Caco-2 (cell line): ENCODE data around the gene IL21R. TPM values are rescaled to one million over a fixed set of nuclear protein-coding genes. Genes with fewer than 3 reads are reported as not detected.

Experiments used
- BruUV-seq: library from RNA; stranded (reverse); fragments of 400-500 nt; replicated peaks from 2 replicates; lab custom pipeline; 2021; lab: Mats Ljungman, UMichigan
- CTCF ChIA-PET: fragments of 300-600 bp; sonication (Branson Sonifier 250); formaldehyde crosslinking; loops from one replicate; lab custom pipeline; 2022; ENCODE audit warnings: antibody characterized with exemption; lab: Charles Lee
- POLR2A ChIA-PET: fragments of 300-600 bp; sonication (Branson Sonifier 250); formaldehyde crosslinking; loops from one replicate; lab custom pipeline; 2022; ENCODE audit warnings: antibody characterized with exemption; lab: Charles Lee
- DNase-seq, 2 experiments: peaks; one replicate each; pipeline versions ENCODE4 v3.0.0 to v3.0.0-alpha.2; 2020 to 2022
- H3K27me3 ChIP-seq: replicated peaks from 2 replicates; pipeline ENCODE4 v1.6.0; 2011; ENCODE audit warnings: low read length; ENCODE audit not compliant: control insufficient read depth, insufficient read depth
- H3K36me3 ChIP-seq: 2 replicates; pipeline ENCODE4 v1.5.1; 2011; ENCODE audit warnings: low read length; ENCODE audit not compliant: control insufficient read depth, insufficient read depth
- H3K4me1 ChIP-seq: fragments of 250-450 bp; sonication (Bioruptor Pico); 2 replicates; pipeline ENCODE4 v1.5.1; 2020; ENCODE audit warnings: mild to moderate bottlenecking
- H3K4me3 ChIP-seq: 2 replicates; pipeline ENCODE4 v1.5.1; 2011; ENCODE audit warnings: low read depth, mild to moderate bottlenecking, control low read depth, low read length
- H3K9me3 ChIP-seq: fragments of 250-450 bp; sonication (Bioruptor Pico); 2 replicates; pipeline ENCODE4 v1.5.1; 2020; ENCODE audit warnings: mild to moderate bottlenecking, moderate library complexity
- H3K27ac Mint-ChIP-seq: one replicate; pipeline ENCODE4 v1.8.0; 2022; ENCODE audit warnings: mixed read lengths; ENCODE audit not compliant: unreplicated experiment
- H3K27me3 Mint-ChIP-seq: one replicate; pipeline ENCODE4 v1.8.0; 2022; ENCODE audit warnings: mixed read lengths; ENCODE audit not compliant: insufficient read depth, unreplicated experiment
- H3K36me3 Mint-ChIP-seq: one replicate; pipeline ENCODE4 v1.8.0; 2022; ENCODE audit warnings: mild to moderate bottlenecking, mixed read lengths; ENCODE audit not compliant: insufficient read depth, unreplicated experiment
- H3K4me1 Mint-ChIP-seq: one replicate; pipeline ENCODE4 v1.8.0; 2022; ENCODE audit warnings: low read depth, mixed read lengths; ENCODE audit not compliant: unreplicated experiment
- H3K4me3 Mint-ChIP-seq: one replicate; pipeline ENCODE4 v1.8.0; 2022; ENCODE audit warnings: mild to moderate bottlenecking, moderate library complexity, mixed read lengths; ENCODE audit not compliant: unreplicated experiment
- H3K9me3 Mint-ChIP-seq: one replicate; pipeline ENCODE4 v1.8.0; 2022; ENCODE audit warnings: mixed read lengths; ENCODE audit not compliant: unreplicated experiment
- CTCF ChIP-seq, 2 experiments: fragments of 200-600 bp in 1 of 2; IDR thresholded peaks; 1 replicate in 1 of 2; 2 replicates in 1 of 2; pipeline versions ENCODE4 v1.5.1 to v1.8.0; 2011 to 2022; ENCODE audit warnings: antibody characterized with exemption in 1 of 2, control low read depth in 1 of 2, inconsistent platforms in 1 of 2, low read depth in 1 of 2, low read length in 1 of 2, mild to moderate bottlenecking in 1 of 2, moderate library complexity in 1 of 2; ENCODE audit not compliant: insufficient read depth in 1 of 2, severe bottlenecking in 1 of 2, unreplicated experiment in 1 of 2
- intact Hi-C: fragments of 100-400 bp; cut with micrococcal nuclease; formaldehyde crosslinking; loops from one replicate; pipeline ENCODE4 v1.10.0; 2022; ENCODE audit not compliant: unreplicated experiment
- total RNA-seq: library from RNA; stranded (reverse); gene quantifications from 2 replicates; pipeline ENCODE4 v1.2.3, GENCODE V29; 2022

The IL21R gene
- total RNA-seq, 1 experiment from 2014 or later: 0.07 TPM

- Mint-ChIP-seq H3K4me3 (no peak overlapping the region), H3K27ac (no peak overlapping the region), H3K27me3 (no peaks in the 10 kb centered on the region), H3K4me1 (no peaks in the 10 kb centered on the region), H3K9me3 (no peaks in the 10 kb centered on the region), H3K36me3 (peaks cover 77% of the 10 kb centered on the region)
- no peak overlapping the region for H3K4me3 ChIP-seq
- DNase-seq: no peak
- BruUV-seq: no TSS peak
- peaks cover 4% of the 10 kb centered on the region for H3K36me3 ChIP-seq
- ChIA-PET CTCF (no interaction called here), POLR2A (no interaction called here)
- no peaks in the 10 kb centered on the region for H3K27me3 ChIP-seq
- TF ChIP-seq CTCF (IDR thresholded peaks at IDR 0.05; ENCODE audit: insufficient read depth in 1 of 2, low read depth in 1 of 2, low read length in 1 of 2, severe bottlenecking in 1 of 2, unreplicated experiment in 1 of 2): no peak
- H3K4me1 ChIP-seq: no peaks in the 10 kb centered on the region
- no peaks in the 10 kb centered on the region for H3K9me3 ChIP-seq
- intact Hi-C loops: no loop called here
Measured at GRCh38 chr16:27474921-27475320, 72.9 kb downstream of the IL21R start.

GRCh38 chr16:27475561-27475960 is 73.6 kb downstream of the IL21R start:
- no peaks in the 10 kb centered on the region for H3K27me3 ChIP-seq
- no peaks in the 10 kb centered on the region for H3K4me1 ChIP-seq
- peaks cover 4% of the 10 kb centered on the region for H3K36me3 ChIP-seq
- H3K4me3 ChIP-seq: no peak overlapping the region
- DNase-seq: no peak
- Mint-ChIP-seq H3K4me1 (no peaks in the 10 kb centered on the region), H3K27me3 (no peaks in the 10 kb centered on the region), H3K4me3 (no peak overlapping the region), H3K36me3 (peaks cover 77% of the 10 kb centered on the region), H3K9me3 (no peaks in the 10 kb centered on the region), H3K27ac (no peak overlapping the region)
- intact Hi-C loops: no loop called here
- no TSS peak for BruUV-seq
- no peaks in the 10 kb centered on the region for H3K9me3 ChIP-seq
- TF ChIP-seq CTCF (IDR thresholded peaks at IDR 0.05; ENCODE audit: insufficient read depth in 1 of 2, low read depth in 1 of 2, low read length in 1 of 2, severe bottlenecking in 1 of 2, unreplicated experiment in 1 of 2): no peak
- ChIA-PET POLR2A (no interaction called here), CTCF (no interaction called here)

- BruUV-seq: no TSS peak
- H3K27ac Mint-ChIP-seq: no peak overlapping the region
Measured at GRCh38 chr16:27476240-27476639, 74.3 kb downstream of the IL21R start.

More at GRCh38 chr16:27476240-27476639, 74.3 kb downstream of the IL21R start:
- ChIA-PET CTCF (interaction anchor here (0.6 kb wide), 1 partner anchor 208 kb away, joined by 3 read pairs; no protein-coding TSS in a partner anchor), POLR2A (no interaction called here)
- H3K4me1 ChIP-seq: no peaks in the 10 kb centered on the region
- peaks cover 2% of the 10 kb centered on the region; the same call in 1 of the 2 replicates for H3K36me3 ChIP-seq
- TF ChIP-seq CTCF (IDR thresholded peaks at IDR 0.05; ENCODE audit: insufficient read depth in 1 of 2, low read depth in 1 of 2, low read length in 1 of 2, severe bottlenecking in 1 of 2, unreplicated experiment in 1 of 2): no peak
- intact Hi-C loops: no loop called here
- Mint-ChIP-seq H3K4me1 (no peaks in the 10 kb centered on the region), H3K27me3 (no peaks in the 10 kb centered on the region), H3K36me3 (peaks cover 79% of the 10 kb centered on the region), H3K4me3 (no peak overlapping the region), H3K9me3 (no peaks in the 10 kb centered on the region)
- H3K27me3 ChIP-seq: no peaks in the 10 kb centered on the region
- no peak for DNase-seq
- H3K9me3 ChIP-seq: no peaks in the 10 kb centered on the region
- no peak overlapping the region for H3K4me3 ChIP-seq
